GM23338 (cell line): Measurements from ENCODE around the gene TEKTIP1. TPM values are rescaled to one million over a fixed set of nuclear protein-coding genes. Genes with fewer than 3 reads are reported as not detected.

ENCODE experiments used
- ATAC-seq: fragments of 200-7000 bp; cut with Tn5 transposase; 3 replicates; pipeline ENCODE4 v1.9.1; 2020
- DNase-seq: peaks from one replicate; pipeline ENCODE4 v3.0.0-alpha.2; 2015; ENCODE audit warnings: low spot score
- H2AFZ ChIP-seq: fragments of 200-600 bp; sonication (generic); 2 replicates; pipeline ENCODE4 v1.8.0; 2016; ENCODE audit warnings: antibody characterized with exemption, mild to moderate bottlenecking, moderate library complexity
- H3F3A ChIP-seq: fragments of 200-600 bp; sonication (generic); replicated peaks from 2 replicates; pipeline ENCODE4 v1.8.0; 2017; ENCODE audit warnings: antibody characterized with exemption, mixed run types, low read depth
- H3K27ac ChIP-seq: fragments of 200-600 bp; sonication (generic); 2 replicates; pipeline ENCODE4 v1.6.1; 2016; ENCODE audit warnings: low read depth
- H3K27me3 ChIP-seq: fragments of 200-600 bp; sonication (generic); 2 replicates; pipeline ENCODE4 v1.8.0; 2016; ENCODE audit warnings: mild to moderate bottlenecking, mixed run types, moderate library complexity; ENCODE audit not compliant: insufficient read depth
- H3K36me3 ChIP-seq: fragments of 200-600 bp; sonication (generic); 2 replicates; pipeline ENCODE4 v1.8.0; 2016; ENCODE audit warnings: mild to moderate bottlenecking; ENCODE audit not compliant: insufficient read depth
- H3K4me1 ChIP-seq: fragments of 200-600 bp; sonication (generic); 2 replicates; pipeline ENCODE4 v1.8.0; 2016; ENCODE audit warnings: mild to moderate bottlenecking, moderate library complexity; ENCODE audit not compliant: insufficient read depth
- H3K4me2 ChIP-seq: fragments of 200-600 bp; sonication (generic); 2 replicates; pipeline ENCODE4 v1.7.1; 2017; ENCODE audit warnings: mixed run types
- H3K4me3 ChIP-seq: fragments of 200-600 bp; sonication (generic); 2 replicates; pipeline ENCODE4 v1.6.1; 2016; ENCODE audit warnings: mixed run types
- H3K79me2 ChIP-seq: fragments of 200-600 bp; sonication (generic); replicated peaks from 2 replicates; pipeline ENCODE4 v1.8.0; 2017; ENCODE audit warnings: mild to moderate bottlenecking; ENCODE audit not compliant: insufficient read depth
- H3K9me2 ChIP-seq: fragments of 200-600 bp; sonication (generic); 2 replicates; pipeline ENCODE4 v1.8.0; 2017; ENCODE audit not compliant: insufficient read depth
- H4K20me1 ChIP-seq: fragments of 200-600 bp; sonication (generic); replicated peaks from 2 replicates; pipeline ENCODE4 v1.8.0; 2017; ENCODE audit warnings: mild to moderate bottlenecking; ENCODE audit not compliant: insufficient read depth
- H3K27ac Mint-ChIP-seq: 2 replicates; pipeline ENCODE4 v1.8.0; 2020; ENCODE audit warnings: inconsistent platforms, mild to moderate bottlenecking, moderate library complexity, mixed read lengths
- H3K27me3 Mint-ChIP-seq: 3 replicates; pipeline ENCODE4 v1.8.0; 2022; ENCODE audit warnings: low read depth, mild to moderate bottlenecking, moderate library complexity, mixed read lengths, inconsistent platforms; ENCODE audit not compliant: insufficient read depth, poor library complexity
- H3K36me3 Mint-ChIP-seq: 3 replicates; pipeline ENCODE4 v1.8.0; 2021; ENCODE audit warnings: low read depth, mild to moderate bottlenecking, inconsistent platforms, moderate library complexity, mixed read lengths
- H3K4me1 Mint-ChIP-seq: 3 replicates; pipeline ENCODE4 v1.8.0; 2020; ENCODE audit warnings: mild to moderate bottlenecking, inconsistent platforms, mixed read lengths
- H3K4me3 Mint-ChIP-seq: 3 replicates; pipeline ENCODE4 v1.8.0; 2021; ENCODE audit warnings: moderate library complexity, mild to moderate bottlenecking, inconsistent platforms, mixed read lengths
- H3K9me3 Mint-ChIP-seq: 3 replicates; pipeline ENCODE4 v1.8.0; 2020; ENCODE audit warnings: moderate library complexity, mild to moderate bottlenecking, inconsistent platforms, mixed read lengths
- CREB1 ChIP-seq: fragments of 250-450 bp; sonication (Bioruptor Pico); IDR thresholded peaks from 2 replicates; pipeline ENCODE4 v1.5.0; 2020; ENCODE audit warnings: low read depth, mild to moderate bottlenecking, moderate library complexity
- EZH2 ChIP-seq: fragments of 200-600 bp; sonication (generic); IDR thresholded peaks from one replicate; pipeline ENCODE4 v1.8.0; 2017; ENCODE audit warnings: antibody characterized with exemption, mild to moderate bottlenecking, low read depth; ENCODE audit not compliant: unreplicated experiment
- EZH2phosphoT487 ChIP-seq: fragments of 200-600 bp; sonication (generic); IDR thresholded peaks from one replicate; pipeline ENCODE4 v1.8.1; 2018; ENCODE audit warnings: antibody characterized with exemption; ENCODE audit not compliant: unreplicated experiment
- JUNB ChIP-seq: IDR thresholded peaks from one replicate; pipeline ENCODE4 v1.6.1; 2016; ENCODE audit warnings: antibody characterized with exemption; ENCODE audit not compliant: unreplicated experiment
- NANOG ChIP-seq: IDR thresholded peaks from 2 replicates; pipeline ENCODE4 v1.6.1; 2016; ENCODE audit warnings: antibody characterized with exemption, borderline replicate concordance
- POLR2AphosphoS5 ChIP-seq: IDR thresholded peaks from 2 replicates; pipeline ENCODE4 v1.6.1; 2016; ENCODE audit warnings: antibody characterized with exemption, low read depth
- STAT1 ChIP-seq: IDR thresholded peaks from one replicate; pipeline ENCODE4 v1.6.1; 2016; ENCODE audit warnings: antibody characterized with exemption; ENCODE audit not compliant: unreplicated experiment
- ZNF114 ChIP-seq: fragments of 250-450 bp; sonication (Bioruptor Pico); IDR thresholded peaks from 2 replicates; pipeline ENCODE4 v1.5.0; 2020; ENCODE audit warnings: mild to moderate bottlenecking, moderate library complexity
- ZNF331 ChIP-seq: fragments of 250-450 bp; sonication (Bioruptor Pico); IDR thresholded peaks from 2 replicates; pipeline ENCODE4 v1.5.0; 2020; ENCODE audit warnings: low read depth, mild to moderate bottlenecking, moderate library complexity
- polyA plus RNA-seq: library from polyadenylated mRNA; unstranded; fragments of >200 nt; fragmentation: Nextera tagmentation; extraction: Ambion mirVana; gene quantifications from 2 replicates; pipeline ENCODE4 v1.2.1, GENCODE V29; 2016
- total RNA-seq: library from RNA; depleted of rRNA; stranded (reverse); fragments of >200 nt; shearing (Covaris generic); gene quantifications from 2 replicates; pipeline ENCODE4 v1.2.3, GENCODE V29; 2014
- TF ChIP-seq, protein P1 (sequence below), 2 experiments: fragments of 200-600 bp in 1 of 2; sonication (generic) in 1 of 2; conservative IDR thresholded peaks; 2 replicates each; pipeline versions ENCODE4 v1.5.1 to v1.6.1; 2016 to 2017; ENCODE audit warnings: antibody characterized with exemption in 2 of 2, low read depth in 2 of 2, mild to moderate bottlenecking in 2 of 2, moderate library complexity in 1 of 2
- TF ChIP-seq, protein P2 (sequence below): IDR thresholded peaks from 2 replicates; pipeline ENCODE4 v1.6.1; 2016; ENCODE audit warnings: antibody characterized with exemption
- TF ChIP-seq, protein P3 (sequence below): fragments of 250-450 bp; sonication (Bioruptor Pico); IDR thresholded peaks from 2 replicates; pipeline ENCODE4 v1.5.0; 2020; ENCODE audit warnings: mild to moderate bottlenecking, moderate library complexity
- TF ChIP-seq, protein P4 (sequence below): IDR thresholded peaks from one replicate; pipeline ENCODE4 v1.6.1; 2018; ENCODE audit warnings: antibody characterized with exemption; ENCODE audit not compliant: unreplicated experiment

The TEKTIP1 gene
- total and polyA plus RNA-seq, 2 experiments from 2014 or later: not detected

DNA sequence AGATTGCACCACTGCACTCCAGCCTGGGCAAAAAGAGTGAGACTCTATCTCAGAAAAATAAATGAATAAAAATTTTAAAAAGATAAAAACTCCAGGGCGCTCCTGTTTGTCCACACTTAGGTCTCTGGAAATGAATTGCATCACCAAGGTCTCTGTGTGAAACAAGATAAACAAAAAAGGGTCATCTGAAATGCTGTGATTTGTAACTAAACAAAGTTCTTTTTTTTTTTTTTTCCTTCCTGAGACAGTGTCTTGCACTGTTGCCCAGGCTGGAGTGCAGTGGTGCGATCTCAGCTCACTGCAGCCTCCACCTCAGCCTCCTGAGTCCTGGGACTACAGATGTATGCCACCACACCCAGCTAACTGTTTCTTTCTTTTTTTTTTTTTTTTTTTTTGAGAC is 21.3 kb upstream of the TEKTIP1 start:
- Mint-ChIP-seq H3K4me3 (no peak overlapping the region), H3K27me3 (peaks cover 11% of the 10 kb centered on the region), H3K4me1 (peaks cover 41% of the 10 kb centered on the region), H3K27ac (no peak overlapping the region; the same call in 1 of the 2 replicates), H3K9me3 (no peaks in the 10 kb centered on the region; the same call in 1 of the 3 replicates), H3K36me3 (peaks cover 9% of the 10 kb centered on the region)
- Histone ChIP-seq H3K79me2 (peaks cover 62% of the 10 kb centered on the region), H3K4me2 (no peak overlapping the region), H3K4me1 (peaks cover 29% of the 10 kb centered on the region), H4K20me1 (no peaks in the 10 kb centered on the region; the same call in 1 of the 2 replicates), H2AFZ (no peak overlapping the region), H3K9me2 (no peaks in the 10 kb centered on the region), H3K27me3 (no peaks in the 10 kb centered on the region), H3F3A (no peaks in the 10 kb centered on the region), H3K27ac (peak overlapping the region; percentile 11; the same call in 1 of the 2 replicates), H3K36me3 (no peaks in the 10 kb centered on the region), H3K4me3 (no peak overlapping the region)
- no peak for ATAC-seq
- TF ChIP-seq, protein P1, sequence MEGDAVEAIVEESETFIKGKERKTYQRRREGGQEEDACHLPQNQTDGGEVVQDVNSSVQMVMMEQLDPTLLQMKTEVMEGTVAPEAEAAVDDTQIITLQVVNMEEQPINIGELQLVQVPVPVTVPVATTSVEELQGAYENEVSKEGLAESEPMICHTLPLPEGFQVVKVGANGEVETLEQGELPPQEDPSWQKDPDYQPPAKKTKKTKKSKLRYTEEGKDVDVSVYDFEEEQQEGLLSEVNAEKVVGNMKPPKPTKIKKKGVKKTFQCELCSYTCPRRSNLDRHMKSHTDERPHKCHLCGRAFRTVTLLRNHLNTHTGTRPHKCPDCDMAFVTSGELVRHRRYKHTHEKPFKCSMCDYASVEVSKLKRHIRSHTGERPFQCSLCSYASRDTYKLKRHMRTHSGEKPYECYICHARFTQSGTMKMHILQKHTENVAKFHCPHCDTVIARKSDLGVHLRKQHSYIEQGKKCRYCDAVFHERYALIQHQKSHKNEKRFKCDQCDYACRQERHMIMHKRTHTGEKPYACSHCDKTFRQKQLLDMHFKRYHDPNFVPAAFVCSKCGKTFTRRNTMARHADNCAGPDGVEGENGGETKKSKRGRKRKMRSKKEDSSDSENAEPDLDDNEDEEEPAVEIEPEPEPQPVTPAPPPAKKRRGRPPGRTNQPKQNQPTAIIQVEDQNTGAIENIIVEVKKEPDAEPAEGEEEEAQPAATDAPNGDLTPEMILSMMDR (conservative IDR thresholded peaks at IDR 0.05; ENCODE audit: low read depth in 2 of 2): no peak
- TF ChIP-seq EZH2phosphoT487: no peak
- TF ChIP-seq NANOG: no peak
- TF ChIP-seq, protein P2, sequence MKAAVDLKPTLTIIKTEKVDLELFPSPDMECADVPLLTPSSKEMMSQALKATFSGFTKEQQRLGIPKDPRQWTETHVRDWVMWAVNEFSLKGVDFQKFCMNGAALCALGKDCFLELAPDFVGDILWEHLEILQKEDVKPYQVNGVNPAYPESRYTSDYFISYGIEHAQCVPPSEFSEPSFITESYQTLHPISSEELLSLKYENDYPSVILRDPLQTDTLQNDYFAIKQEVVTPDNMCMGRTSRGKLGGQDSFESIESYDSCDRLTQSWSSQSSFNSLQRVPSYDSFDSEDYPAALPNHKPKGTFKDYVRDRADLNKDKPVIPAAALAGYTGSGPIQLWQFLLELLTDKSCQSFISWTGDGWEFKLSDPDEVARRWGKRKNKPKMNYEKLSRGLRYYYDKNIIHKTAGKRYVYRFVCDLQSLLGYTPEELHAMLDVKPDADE: no peak
- no peak for TF ChIP-seq POLR2AphosphoS5
- no peak for TF ChIP-seq STAT1
- TF ChIP-seq ZNF331: no peak
- TF ChIP-seq ZNF114 (CRISPR knock-in tag): no peak
- no peak for TF ChIP-seq CREB1
- TF ChIP-seq, protein P3, sequence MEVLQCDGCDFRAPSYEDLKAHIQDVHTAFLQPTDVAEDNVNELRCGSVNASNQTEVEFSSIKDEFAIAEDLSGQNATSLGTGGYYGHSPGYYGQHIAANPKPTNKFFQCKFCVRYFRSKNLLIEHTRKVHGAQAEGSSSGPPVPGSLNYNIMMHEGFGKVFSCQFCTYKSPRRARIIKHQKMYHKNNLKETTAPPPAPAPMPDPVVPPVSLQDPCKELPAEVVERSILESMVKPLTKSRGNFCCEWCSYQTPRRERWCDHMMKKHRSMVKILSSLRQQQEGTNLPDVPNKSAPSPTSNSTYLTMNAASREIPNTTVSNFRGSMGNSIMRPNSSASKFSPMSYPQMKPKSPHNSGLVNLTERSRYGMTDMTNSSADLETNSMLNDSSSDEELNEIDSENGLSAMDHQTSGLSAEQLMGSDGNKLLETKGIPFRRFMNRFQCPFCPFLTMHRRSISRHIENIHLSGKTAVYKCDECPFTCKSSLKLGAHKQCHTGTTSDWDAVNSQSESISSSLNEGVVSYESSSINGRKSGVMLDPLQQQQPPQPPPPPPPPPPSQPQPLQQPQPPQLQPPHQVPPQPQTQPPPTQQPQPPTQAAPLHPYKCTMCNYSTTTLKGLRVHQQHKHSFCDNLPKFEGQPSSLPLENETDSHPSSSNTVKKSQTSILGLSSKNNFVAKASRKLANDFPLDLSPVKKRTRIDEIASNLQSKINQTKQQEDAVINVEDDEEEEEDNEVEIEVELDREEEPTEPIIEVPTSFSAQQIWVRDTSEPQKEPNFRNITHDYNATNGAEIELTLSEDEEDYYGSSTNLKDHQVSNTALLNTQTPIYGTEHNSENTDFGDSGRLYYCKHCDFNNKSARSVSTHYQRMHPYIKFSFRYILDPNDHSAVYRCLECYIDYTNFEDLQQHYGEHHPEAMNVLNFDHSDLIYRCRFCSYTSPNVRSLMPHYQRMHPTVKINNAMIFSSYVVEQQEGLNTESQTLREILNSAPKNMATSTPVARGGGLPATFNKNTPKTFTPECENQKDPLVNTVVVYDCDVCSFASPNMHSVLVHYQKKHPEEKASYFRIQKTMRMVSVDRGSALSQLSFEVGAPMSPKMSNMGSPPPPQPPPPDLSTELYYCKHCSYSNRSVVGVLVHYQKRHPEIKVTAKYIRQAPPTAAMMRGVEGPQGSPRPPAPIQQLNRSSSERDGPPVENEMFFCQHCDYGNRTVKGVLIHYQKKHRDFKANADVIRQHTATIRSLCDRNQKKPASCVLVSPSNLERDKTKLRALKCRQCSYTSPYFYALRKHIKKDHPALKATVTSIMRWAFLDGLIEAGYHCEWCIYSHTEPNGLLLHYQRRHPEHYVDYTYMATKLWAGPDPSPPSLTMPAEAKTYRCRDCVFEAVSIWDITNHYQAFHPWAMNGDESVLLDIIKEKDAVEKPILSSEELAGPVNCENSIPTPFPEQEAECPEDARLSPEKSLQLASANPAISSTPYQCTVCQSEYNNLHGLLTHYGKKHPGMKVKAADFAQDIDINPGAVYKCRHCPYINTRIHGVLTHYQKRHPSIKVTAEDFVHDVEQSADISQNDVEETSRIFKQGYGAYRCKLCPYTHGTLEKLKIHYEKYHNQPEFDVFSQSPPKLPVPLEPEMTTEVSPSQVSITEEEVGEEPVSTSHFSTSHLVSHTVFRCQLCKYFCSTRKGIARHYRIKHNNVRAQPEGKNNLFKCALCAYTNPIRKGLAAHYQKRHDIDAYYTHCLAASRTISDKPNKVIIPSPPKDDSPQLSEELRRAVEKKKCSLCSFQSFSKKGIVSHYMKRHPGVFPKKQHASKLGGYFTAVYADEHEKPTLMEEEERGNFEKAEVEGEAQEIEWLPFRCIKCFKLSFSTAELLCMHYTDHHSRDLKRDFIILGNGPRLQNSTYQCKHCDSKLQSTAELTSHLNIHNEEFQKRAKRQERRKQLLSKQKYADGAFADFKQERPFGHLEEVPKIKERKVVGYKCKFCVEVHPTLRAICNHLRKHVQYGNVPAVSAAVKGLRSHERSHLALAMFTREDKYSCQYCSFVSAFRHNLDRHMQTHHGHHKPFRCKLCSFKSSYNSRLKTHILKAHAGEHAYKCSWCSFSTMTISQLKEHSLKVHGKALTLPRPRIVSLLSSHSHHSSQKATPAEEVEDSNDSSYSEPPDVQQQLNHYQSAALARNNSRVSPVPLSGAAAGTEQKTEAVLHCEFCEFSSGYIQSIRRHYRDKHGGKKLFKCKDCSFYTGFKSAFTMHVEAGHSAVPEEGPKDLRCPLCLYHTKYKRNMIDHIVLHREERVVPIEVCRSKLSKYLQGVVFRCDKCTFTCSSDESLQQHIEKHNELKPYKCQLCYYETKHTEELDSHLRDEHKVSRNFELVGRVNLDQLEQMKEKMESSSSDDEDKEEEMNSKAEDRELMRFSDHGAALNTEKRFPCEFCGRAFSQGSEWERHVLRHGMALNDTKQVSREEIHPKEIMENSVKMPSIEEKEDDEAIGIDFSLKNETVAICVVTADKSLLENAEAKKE: no peak
- no peak for TF ChIP-seq EZH2
- TF ChIP-seq, protein P4, sequence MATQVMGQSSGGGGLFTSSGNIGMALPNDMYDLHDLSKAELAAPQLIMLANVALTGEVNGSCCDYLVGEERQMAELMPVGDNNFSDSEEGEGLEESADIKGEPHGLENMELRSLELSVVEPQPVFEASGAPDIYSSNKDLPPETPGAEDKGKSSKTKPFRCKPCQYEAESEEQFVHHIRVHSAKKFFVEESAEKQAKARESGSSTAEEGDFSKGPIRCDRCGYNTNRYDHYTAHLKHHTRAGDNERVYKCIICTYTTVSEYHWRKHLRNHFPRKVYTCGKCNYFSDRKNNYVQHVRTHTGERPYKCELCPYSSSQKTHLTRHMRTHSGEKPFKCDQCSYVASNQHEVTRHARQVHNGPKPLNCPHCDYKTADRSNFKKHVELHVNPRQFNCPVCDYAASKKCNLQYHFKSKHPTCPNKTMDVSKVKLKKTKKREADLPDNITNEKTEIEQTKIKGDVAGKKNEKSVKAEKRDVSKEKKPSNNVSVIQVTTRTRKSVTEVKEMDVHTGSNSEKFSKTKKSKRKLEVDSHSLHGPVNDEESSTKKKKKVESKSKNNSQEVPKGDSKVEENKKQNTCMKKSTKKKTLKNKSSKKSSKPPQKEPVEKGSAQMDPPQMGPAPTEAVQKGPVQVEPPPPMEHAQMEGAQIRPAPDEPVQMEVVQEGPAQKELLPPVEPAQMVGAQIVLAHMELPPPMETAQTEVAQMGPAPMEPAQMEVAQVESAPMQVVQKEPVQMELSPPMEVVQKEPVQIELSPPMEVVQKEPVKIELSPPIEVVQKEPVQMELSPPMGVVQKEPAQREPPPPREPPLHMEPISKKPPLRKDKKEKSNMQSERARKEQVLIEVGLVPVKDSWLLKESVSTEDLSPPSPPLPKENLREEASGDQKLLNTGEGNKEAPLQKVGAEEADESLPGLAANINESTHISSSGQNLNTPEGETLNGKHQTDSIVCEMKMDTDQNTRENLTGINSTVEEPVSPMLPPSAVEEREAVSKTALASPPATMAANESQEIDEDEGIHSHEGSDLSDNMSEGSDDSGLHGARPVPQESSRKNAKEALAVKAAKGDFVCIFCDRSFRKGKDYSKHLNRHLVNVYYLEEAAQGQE: no peak
- TF ChIP-seq JUNB: no peak
- DNase-seq: no peak
